NOMO-1 treated with dmso at 0.1 percent for 144 hours (cell line): Measurements from ENCODE around the gene MCM6.

Source experiments
- DNase-seq: peaks from one replicate; lab custom pipeline; 2025; ENCODE audit not compliant: unreplicated experiment; lab: John Stamatoyannopoulos, UW

Gene MCM6

GRCh38 chr2:135863233-135863632, 13.0 kb downstream of the MCM6 start:
- DNase-seq = no peak

GRCh38 chr2:135862718-135863117, 13.5 kb downstream of the MCM6 start:
- no peak for DNase-seq

GRCh38 chr2:135853401-135853800, 22.8 kb downstream of the MCM6 start:
- no peak for DNase-seq

GRCh38 chr2:135851858-135852257, 24.4 kb downstream of the MCM6 start:
- no peak for DNase-seq

- DNase-seq = no peak
Measured at GRCh38 chr2:135850892-135851668, 25.2 kb downstream of the MCM6 start.

- no peak for DNase-seq
Measured at GRCh38 chr2:135849087-135849486, 27.2 kb downstream of the MCM6 start.

GRCh38 chr2:135845997-135846396, 30.2 kb downstream of the MCM6 start:
- no peak for DNase-seq

GRCh38 chr2:135845257-135845656, 31.0 kb downstream of the MCM6 start:
- no peak for DNase-seq

- no peak for DNase-seq
Measured at GRCh38 chr2:135844301-135844895, 31.8 kb downstream of the MCM6 start.

GRCh38 chr2:135843671-135844070, 32.6 kb downstream of the MCM6 start:
- no peak for DNase-seq

- no peak for DNase-seq
Measured at GRCh38 chr2:135840601-135841000, 35.6 kb downstream of the MCM6 start.

- no peak for DNase-seq
Measured at GRCh38 chr2:135839713-135840112, 36.5 kb downstream of the MCM6 start.

GRCh38 chr2:135838502-135838901, 37.7 kb downstream of the MCM6 start:
- DNase-seq = no peak

GRCh38 chr2:135836596-135837270, 39.5 kb downstream of the MCM6 start, which contains the start of gene LCT:
Gene LCT (minus strand): TSS chr2:135837184. CDS start chr2:135837169, 15 bp downstream.
- DNase-seq = no peak

GRCh38 chr2:135832891-135833290, 43.4 kb downstream of the MCM6 start:
- no peak for DNase-seq

GRCh38 chr2:135831180-135831812, 44.9 kb downstream of the MCM6 start:
- no peak for DNase-seq

- DNase-seq = no peak
Measured at GRCh38 chr2:135829378-135830135, 46.7 kb downstream of the MCM6 start.

- DNase-seq = no peak
Measured at GRCh38 chr2:135826544-135826943, 49.7 kb downstream of the MCM6 start.

- no peak for DNase-seq
Measured at GRCh38 chr2:135825550-135826176, 50.6 kb downstream of the MCM6 start.

GRCh38 chr2:135825131-135825530, 51.1 kb downstream of the MCM6 start:
- no peak for DNase-seq
